Measurements from ENCODE around the gene PLCG2.
"Not testable (repeated sequence)": the region's sequence is repeated elsewhere in the genome, so short reads cannot be mapped to it uniquely, and the experiment has no call there.

PLCG2 gene

DNA sequence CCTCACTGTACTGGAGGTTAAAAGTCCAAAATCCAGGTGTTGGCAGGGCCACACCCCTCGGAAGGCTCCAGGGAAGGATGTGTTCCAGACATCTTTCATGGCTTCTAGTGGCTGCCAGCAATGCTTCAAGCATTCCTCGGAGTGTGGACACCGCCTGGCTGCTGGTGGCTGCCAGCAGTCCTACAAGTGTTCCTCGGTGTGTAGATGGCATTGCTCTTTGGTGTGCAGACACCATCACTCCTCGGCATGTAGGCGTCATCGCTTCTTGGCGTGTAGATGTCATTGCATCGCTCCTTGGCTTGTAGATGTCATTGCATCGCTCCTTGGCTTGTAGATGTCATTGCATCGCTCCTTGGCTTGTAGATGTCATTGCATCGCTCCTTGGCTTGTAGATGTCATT, 98.4 kb downstream of the PLCG2 start:
- DNase-seq (ENCODE audit: low read depth): not testable (repeated sequence)

DNA sequence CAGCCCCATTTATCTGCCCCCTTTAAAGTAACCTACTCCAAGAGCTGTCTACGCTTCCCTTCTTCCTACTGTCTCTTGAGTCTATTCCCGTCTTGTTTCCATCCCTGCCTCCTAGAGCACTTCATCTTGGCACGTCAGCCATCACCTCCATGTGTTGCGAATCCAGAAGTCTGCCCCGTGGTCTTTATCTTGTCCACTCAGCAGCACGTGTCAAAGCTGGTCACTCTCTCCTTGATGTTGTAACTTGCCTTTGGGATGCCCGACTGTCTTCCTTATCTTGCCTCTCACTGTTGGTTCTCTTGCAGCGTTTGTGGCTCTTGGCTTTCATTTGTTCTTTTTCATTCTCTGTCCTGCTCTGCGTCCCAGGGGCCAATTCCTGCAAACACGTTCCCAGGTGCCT, 99.4 kb downstream of the PLCG2 start:
- no peak for DNase-seq (ENCODE audit: low read depth)

DNA sequence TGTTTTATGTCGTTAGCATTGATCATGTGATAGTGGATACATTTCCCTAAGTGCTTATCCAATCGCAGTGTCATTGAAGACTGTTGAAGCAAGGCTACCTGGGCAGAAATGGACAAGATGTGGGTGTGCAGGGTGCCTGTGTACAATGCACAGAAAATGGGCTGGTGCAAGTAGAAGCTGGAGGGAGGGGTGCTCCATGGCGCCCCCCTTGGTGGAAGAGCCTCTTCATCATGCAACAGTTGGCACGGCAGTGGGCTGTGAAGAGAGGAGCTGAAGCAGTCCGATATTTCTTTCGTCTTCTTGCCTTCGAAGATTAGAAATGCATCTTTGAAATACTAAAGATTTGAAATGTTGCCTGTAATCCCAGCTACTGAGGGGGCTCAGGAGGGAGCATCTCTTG, 100.5 kb downstream of the PLCG2 start:
- no peak for DNase-seq (ENCODE audit: low read depth)

DNA sequence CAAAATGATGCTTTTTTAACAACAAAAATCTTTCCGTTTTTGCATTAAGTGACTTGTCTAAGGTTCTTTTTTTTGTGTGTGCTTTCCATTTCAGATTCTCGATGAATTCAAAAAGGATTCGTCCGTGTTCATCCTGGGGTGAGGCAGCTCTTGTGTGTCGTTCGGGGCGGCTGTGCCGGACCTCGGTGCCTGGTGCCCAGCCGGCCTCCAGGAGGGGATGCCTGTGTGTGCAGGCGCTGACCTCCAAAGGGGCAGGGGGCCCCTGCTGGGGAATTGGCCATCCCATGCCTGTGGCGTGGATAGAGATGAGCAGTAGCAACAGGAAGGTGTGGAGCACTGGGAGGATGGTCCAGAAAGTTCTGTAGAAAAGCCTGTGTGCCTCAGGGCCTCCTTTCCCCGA, 101.7 kb downstream of the PLCG2 start:
- DNase-seq (ENCODE audit: low read depth): no peak

DNA sequence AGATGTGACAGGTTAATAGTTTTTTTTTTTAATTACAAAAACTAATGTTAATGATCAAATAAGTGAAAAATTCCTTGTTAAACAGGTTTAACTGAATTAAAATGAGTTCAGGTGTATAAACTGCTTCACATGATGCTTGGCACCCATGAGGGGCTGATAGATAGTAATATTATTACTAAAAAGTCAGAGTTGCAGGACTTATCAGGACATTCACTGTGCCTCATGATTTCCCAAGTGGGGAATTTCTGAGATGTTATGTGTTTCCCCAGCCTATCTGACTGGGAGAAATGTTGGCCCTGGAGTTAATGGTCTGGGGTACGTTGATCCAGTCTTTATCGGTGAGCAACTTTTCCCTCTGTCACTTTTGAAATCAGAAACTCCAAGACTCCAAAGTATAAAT, 102.1 kb downstream of the PLCG2 start:
- DNase-seq (ENCODE audit: low read depth): no peak

DNA sequence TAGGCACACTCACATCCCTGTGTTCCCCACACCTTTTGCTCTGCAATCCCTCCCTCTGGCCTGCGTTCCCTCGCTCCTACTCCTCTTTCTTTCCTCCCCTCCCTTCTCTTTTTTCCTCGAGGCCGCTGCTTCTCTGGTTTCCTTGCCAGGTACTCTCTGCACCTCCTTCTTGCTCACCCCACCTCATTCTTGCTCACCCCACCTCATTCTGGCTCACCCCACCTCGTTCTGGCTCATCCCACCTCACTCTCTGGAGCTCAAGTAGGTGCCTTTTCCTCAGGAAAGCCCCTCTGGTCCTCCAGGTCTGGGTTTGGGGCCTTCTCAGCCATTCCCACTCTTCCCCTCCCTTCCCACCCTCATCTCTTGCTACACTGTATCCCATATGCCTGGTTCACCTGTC, 103.5 kb downstream of the PLCG2 start:
- no peak for DNase-seq (ENCODE audit: low read depth)

DNA sequence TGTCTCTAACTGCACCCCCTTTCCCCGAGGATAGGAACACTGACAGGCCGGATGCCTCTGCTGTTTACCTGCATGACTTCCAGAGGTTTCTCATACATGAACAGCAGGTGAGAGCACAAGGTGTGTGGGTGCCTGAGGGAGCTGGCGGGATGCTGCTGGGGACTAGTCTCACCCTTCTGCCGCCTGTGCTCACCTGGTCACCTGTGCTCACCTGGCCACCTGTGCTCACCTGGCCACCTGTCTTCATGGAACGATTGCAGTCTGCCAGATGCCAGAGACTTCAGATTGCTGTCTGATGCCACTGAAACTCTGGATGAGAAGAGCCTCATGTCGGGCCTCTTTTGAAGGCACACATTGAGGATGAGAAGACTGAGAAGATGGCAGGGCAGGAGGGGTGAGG, 104.1 kb downstream of the PLCG2 start:
- no peak for DNase-seq (ENCODE audit: low read depth)

DNA sequence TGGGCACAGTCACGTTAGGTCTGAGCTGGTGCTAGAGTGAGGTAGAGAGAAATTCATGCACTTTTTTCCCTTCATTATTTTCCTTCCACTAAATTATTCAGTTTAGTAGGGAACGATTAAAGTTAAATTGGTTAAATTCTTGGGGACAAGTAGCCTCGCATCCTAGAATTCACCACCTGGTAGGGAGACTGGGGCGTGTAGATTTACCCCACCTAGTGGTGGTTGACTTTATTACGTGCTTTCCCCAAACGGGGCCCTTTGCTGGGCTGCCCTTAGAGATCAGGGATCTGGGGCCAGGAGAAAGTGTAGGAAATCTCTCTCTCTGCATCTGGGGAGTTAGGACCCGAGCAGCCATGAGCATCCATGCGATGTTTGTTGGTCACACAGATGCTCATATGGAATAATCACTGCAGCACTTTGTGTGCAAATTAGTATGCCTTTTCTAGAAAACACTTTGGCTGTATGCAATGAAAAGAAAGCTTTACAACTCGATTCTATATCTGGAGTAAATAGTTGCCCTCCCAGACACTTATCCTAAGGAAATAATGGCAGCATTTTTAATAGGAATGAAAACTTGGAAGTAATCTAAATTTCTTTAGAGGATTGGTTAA, 107.0 kb downstream of the PLCG2 start:
- no peak for DNase-seq (ENCODE audit: low read depth)

DNA sequence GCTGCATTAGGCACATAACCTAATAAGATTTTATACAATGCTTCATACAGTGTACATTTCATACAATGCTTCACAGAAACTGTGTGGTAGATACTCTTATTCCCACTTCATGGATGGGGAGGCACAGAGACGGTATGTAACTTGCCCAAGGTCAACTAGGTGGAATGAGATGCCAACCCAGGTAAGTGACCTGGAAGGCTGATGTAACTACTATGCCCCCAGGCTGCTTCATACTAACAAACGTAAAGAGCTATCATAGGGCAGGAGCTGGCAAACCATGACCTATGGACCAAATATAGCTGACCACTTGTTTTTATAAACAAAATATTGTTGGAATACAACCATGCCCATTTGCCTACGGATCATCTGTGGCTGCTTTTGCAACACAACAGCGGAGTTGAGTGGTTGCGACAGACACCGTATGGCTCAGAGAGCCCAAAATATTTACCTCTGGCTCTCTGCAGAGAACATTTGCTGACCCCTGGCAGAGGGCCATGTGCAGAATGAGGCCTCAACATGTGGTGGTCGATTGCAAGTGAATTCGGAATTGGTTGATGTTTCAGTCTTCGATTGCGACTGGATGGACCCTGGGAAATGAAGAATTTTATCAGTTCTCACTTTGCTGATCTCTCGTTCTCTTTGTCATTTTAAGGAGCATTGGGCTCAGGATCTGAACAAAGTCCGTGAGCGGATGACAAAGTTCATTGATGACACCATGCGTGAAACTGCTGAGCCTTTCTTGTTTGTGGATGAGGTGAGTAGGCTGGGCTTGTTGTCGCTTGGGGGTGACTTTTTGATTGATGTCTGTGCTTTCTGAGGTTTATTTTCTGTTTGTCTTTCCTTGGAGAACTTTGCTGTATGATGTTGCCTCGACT, 109.7 kb downstream of the PLCG2 start:
- DNase-seq (ENCODE audit: low read depth): no peak

DNA sequence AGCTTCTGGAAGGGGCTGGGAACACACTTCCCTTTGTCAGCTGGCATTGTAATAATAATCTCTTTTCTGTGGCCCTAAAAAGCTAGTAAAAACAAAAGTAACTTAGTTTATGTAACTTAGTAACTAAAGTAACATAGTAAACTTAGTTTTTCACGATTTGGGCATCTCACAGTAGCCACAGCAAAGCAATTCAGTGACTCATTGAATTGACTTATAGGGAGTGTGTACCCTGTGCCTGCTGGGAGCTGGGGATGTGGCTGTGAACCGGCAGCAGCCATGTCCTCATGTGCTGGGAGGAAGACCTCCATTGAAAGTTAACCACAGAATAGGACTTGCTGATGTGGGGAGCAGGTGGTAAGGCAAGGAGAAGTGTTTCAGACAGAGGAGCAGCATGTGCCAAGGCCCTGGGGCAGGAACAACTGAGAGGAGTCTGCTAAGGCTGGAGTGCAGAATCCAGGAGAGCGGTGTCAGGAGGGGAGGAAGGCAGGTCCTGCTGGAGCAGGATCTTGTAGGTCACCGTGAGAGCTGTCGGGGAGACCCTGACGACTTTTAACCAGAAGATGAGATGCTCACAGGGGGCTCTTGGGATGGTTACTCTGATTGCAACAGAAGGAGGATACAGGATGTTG, 112.8 kb downstream of the PLCG2 start:
- no peak for DNase-seq (ENCODE audit: low read depth)

DNA sequence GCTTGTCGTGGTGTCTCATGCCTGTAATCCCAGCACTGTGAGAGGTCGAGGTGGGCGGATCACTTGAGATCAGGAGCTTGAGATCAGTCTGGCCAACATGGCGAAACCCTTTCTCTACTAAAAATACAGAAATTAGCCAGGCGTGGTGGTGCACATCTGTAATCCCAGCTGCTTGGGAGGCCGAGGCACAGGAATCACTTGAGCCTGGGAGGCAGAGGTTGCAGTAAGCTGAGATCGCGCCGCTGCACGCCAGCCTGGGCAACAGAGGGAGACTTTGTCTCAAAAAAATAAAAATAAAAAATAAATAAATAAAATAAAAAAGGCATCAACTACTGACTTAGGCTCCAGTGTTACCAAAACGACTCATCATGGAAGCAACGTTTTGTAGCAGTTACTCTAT, 115.5 kb downstream of the PLCG2 start:
- no peak for DNase-seq (ENCODE audit: low read depth)

DNA sequence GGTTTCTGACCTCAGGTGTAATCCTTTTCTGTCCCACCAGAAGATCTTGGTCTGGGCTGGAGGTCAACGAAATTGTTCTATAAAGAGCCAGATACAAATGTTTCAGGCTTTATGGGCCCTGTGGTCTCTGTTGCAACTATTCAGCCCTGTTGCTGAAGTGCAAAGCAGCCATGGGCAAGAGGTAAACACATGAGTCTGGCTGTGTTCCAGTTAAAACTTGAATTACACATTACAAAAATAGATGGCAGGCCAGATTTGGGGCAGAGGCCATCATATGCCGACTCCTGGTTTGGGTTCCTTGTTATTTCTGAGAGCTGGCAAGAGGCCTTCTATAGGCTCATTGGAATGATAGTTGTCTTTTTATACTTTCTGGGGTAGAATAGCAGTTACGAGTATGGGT, 117.8 kb downstream of the PLCG2 start:
- DNase-seq (ENCODE audit: low read depth): no peak

DNA sequence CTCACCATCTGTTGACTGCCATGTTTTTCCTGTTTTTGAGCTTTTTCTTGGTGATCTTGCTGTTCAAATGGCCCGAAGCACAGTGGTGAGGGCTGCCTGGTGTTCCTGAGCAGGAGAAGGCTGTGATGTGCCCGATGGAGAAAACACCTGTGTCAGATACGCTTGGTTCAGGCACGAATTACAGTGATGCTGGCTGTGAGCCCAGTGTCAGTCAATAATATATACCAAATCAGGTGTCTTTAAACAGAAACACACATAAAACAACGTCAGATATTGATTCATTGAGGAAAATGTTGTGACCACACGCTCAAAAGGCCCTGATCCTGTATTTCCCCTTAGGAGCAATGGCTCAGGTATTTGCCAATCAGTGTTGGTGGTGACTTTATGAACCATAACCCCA, 120.5 kb downstream of the PLCG2 start:
- no peak for DNase-seq (ENCODE audit: low read depth)

DNA sequence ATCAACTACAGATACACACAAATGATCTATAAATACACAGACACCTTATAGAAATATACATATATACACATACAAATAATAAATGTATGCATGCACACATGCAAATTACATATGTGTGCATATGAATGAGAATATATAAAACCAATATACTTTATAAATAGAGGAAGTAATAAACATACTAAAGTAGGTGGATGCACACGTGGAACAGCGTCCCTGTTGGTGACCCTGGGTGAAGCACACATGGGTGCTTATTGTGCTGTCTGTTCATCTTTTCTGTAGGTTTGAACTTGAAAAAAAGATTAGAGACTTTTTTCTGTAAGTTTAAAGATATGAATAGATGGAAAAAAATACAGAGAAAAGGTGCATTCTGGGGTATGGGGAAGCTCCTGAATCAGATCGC, 120.9 kb downstream of the PLCG2 start:
- no peak for DNase-seq (ENCODE audit: low read depth)

DNA sequence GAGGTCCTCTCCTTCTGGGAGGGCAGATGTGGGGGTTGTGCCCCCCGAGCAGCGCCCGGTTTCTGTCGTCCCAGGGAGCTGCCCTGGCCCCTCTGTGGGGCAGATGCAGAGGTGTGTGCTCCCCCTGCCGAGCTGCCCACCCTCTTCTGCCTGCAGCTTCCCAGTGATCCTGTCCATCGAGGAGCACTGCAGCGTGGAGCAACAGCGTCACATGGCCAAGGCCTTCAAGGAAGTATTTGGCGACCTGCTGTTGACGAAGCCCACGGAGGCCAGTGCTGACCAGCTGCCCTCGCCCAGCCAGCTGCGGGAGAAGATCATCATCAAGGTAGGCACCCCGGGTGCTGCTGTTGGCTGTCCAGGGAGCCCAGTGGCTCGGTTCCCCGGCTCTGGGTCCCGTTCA, 121.4 kb downstream of the PLCG2 start:
- DNase-seq (ENCODE audit: low read depth): no peak

DNA sequence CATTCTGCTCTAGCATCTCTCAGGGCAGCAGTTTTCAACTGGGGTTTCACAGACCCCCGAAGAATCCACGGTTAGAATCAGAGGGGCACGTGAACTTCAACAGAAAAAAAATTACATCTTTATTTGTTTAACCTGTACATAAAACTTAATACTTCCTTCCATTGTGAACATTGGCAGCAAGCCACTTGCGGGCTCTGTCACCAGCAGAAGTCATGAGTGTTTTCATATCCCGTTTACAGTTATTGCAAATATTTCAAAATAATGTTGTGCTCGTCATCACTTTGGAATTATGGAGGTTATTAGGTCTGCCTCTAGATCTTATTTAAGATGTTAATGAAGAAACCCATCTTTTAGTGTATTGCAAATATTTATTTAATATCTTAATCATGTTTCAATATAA, 122.4 kb downstream of the PLCG2 start:
- no peak for DNase-seq (ENCODE audit: low read depth)

DNA sequence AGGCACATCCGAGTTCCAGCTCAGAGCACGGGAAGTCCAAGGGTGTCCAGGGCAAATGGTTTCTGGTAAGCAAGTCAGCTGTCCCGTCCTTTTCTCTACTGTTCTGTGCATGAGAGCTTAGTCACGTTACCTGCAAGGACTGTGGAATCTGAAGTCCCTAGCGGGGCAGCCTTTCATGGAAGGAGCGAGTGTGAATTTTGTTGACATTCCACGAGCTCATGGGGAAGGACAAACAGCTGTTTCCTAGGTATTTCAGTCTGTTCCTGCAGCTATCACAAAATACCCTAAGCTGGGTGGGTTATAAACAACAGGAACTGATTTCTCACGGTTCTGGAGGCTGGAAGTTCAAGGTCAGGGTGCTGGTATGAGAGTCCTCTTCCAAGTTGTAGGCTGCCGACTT, 122.9 kb downstream of the PLCG2 start:
- no peak for DNase-seq (ENCODE audit: low read depth)

DNA sequence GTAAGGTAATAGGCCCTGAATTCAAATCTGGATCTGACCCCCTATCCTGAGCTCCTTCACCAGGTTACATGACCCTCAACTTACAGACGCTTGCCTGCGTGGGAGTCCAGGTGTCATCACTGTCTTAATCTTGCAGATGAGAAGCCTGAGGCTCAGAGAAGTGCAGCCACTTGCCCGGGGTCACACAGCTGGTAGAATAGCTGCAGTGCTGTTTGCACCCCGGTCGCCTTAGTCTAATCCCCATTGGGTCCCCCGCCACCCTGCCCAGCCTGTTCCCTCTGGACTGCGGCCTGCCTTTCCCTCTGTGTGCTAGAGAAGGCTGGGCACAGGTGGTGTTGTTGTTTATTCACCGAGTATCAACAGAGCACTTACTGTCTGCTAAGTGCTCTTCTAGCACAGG, 125.2 kb downstream of the PLCG2 start:
- no peak for DNase-seq (ENCODE audit: low read depth)

DNA sequence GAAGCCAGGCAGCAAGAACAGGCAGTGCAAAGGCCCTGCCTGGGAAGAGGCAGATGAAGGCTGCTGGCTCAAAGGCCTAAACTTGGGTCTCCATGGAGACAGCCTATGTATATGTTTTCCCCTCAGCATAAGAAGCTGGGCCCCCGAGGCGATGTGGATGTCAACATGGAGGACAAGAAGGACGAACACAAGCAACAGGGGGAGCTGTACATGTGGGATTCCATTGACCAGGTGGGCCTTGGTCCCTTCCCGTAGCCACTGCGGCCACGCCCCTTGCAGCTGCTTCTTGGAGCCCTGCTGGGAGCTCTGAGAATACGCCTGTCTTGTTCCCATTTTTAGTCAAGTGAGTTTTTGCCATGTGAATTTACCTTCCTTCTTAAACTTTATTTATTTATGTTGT, 126.2 kb downstream of the PLCG2 start:
- DNase-seq (ENCODE audit: low read depth): no peak

DNA sequence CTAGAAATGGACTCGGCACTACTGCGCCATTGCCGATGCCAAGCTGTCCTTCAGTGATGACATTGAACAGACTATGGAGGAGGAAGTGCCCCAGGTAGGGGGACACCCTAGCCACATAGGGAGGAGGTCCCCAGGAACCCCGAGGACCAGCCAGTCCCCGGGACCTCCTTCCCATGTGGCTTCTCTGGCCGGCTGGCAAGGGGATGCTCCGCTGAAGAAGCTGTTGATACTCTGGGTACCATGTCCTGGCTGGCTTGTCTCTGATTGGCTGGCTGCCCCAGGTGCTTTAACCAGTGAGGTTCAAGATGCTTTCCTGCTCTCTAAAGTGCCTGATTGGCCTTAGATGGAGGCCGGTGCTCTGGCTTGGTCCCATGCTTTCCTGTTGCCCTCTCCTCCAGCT, 128.6 kb downstream of the PLCG2 start:
- no peak for DNase-seq (ENCODE audit: low read depth)

DNA sequence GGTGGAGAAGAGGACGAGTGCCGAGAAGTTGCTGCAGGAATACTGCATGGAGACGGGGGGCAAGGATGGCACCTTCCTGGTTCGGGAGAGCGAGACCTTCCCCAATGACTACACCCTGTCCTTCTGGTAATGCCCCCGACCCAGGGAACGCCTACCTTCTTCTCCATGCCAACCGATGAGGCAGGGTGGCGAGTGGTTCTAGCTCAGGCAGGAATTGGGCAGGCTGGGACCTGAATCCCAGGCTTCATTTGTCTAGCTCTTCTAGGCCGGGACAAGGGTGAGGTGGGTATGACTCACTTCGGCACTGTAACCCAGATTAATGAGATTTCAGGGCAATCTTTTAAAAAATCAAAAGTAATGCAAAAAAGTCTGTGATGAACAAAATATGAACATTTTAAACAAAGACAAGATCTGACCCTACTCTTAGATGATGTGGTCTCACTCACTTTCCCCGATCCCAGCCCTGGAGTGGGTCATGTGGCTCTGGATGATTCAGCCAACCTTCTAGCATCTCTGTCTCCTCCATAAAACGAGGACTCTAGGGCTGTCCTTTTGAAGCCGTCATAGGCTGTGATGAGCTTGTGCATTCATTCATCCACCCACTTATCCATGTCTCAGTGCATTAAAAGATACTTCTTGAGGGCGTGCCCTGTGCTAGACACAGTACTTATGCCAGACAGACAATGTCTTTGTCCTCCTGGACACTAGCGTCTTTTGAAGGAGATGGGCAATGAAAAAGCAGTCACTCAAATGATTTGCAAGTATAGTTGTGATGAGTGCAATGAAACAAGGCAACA, 129.6 kb downstream of the PLCG2 start:
- DNase-seq (ENCODE audit: low read depth): no peak

DNA sequence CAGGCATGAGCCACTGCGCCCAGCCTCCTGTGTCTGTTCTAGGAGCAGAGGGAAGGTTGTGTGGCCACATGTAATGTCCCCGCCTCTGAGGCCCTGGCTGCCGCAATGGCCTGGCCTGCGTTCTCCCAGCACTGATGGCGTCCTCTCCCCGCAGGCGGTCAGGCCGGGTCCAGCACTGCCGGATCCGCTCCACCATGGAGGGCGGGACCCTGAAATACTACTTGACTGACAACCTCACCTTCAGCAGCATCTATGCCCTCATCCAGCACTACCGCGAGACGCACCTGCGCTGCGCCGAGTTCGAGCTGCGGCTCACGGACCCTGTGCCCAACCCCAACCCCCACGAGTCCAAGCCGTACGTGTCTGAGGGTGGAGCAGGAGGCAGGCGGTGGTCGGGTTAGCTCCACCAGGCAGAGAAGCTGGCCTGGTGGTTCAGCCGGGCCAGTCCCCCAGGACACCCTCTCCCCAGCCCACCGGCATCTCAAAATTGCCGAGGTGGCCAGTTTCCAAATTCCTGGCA, 131.3 kb downstream of the PLCG2 start:
- no peak for DNase-seq (ENCODE audit: low read depth)
